IPS DF 6.9 (cell line): ENCODE measurements around the gene ZNF302.
"Not testable (repeated sequence)": the region's sequence is repeated elsewhere in the genome, so short reads cannot be mapped to it uniquely, and the experiment has no call there.

Experiments
- DNase-seq: peaks from one replicate; pipeline ENCODE4 v3.0.0-alpha.2; 2013; ENCODE audit warnings: low read depth, low spot score
- H3K27ac ChIP-seq: one replicate; pipeline ENCODE4 v1.5.1; 2013; ENCODE audit warnings: low read length, control low read depth
- H3K27me3 ChIP-seq: 2 replicates; pipeline ENCODE4 v1.6.1; 2013; ENCODE audit warnings: mild to moderate bottlenecking, low read length; ENCODE audit not compliant: control insufficient read depth, insufficient read depth
- H3K36me3 ChIP-seq: 2 replicates; pipeline ENCODE4 v1.6.1; 2013; ENCODE audit warnings: low read length; ENCODE audit not compliant: control insufficient read depth, insufficient read depth
- H3K4me1 ChIP-seq: 2 replicates; pipeline ENCODE4 v1.6.1; 2013; ENCODE audit warnings: low read length; ENCODE audit not compliant: control insufficient read depth, insufficient read depth
- H3K4me3 ChIP-seq: 2 replicates; pipeline ENCODE4 v1.5.1; 2013; ENCODE audit warnings: mild to moderate bottlenecking, low read length
- H3K9me3 ChIP-seq: 2 replicates; pipeline ENCODE4 v1.6.1; 2013; ENCODE audit warnings: low read length, inconsistent platforms; ENCODE audit not compliant: control insufficient read depth, insufficient read depth
- WGBS: extraction: QIAGEN DNeasy Blood & Tissue Kit; methylation state at CpG from one replicate; pipeline ENCODE4 v1.1.7; 2013; ENCODE audit warnings: mixed read lengths, missing lambda C conversion rate; ENCODE audit not compliant: insufficient read length, insufficient coverage; 5-methylcytosine and 5-hydroxymethylcytosine counted together

Gene ZNF302

DNA sequence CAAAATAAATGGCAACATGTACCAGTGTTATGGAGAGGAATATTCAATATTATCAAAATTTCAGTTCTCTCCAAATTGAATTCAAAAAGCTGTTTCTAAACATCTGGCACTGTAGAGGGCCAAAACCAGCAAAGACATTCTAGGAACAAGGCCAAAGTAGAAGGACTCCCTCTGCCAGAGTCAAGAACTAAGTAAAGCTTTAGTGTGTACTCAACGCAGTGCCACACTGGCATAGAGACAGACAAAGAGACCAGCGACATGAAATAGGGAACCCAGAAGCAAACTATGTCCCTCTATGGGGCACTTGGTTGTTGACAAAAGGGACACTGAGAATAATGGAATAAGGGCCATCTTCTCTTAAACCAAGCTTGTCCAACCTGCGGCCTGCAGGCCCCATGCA, 16.1 kb upstream of the ZNF302 start:
- H3K27me3 ChIP-seq, result no peaks in the 10 kb centered on the region
- H3K4me3 ChIP-seq, result no peak overlapping the region
- H3K36me3 ChIP-seq, result no peaks in the 10 kb centered on the region
- DNase-seq, result no peak
- no peaks in the 10 kb centered on the region for H3K9me3 ChIP-seq
- H3K27ac ChIP-seq, result no peak overlapping the region
- no peaks in the 10 kb centered on the region for H3K4me1 ChIP-seq
- WGBS, result no CpG with 5 or more reads among the region's 3 CpGs

DNA sequence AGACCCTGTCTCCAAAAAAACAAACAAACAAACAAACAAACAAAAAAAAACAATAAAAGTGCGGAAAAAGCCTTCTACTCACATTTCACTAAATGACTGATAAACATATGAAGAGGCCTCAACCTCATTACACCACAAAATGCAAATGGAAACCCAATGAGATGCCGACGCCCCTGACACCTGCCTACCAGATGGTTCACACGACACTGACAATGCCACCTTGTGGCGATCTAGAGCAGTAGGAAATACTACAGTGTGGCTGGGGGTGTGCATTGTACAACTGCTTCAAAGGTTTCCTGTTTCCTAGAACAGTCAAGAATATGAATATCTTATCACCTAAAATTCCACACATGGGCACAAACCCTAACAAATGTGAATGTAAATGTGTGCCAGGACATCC, 14.6 kb upstream of the ZNF302 start:
- H3K4me1 ChIP-seq, result no peaks in the 10 kb centered on the region
- no peak overlapping the region for H3K27ac ChIP-seq
- no peaks in the 10 kb centered on the region for H3K9me3 ChIP-seq
- no peaks in the 10 kb centered on the region for H3K27me3 ChIP-seq
- H3K4me3 ChIP-seq, result no peak overlapping the region
- no peaks in the 10 kb centered on the region for H3K36me3 ChIP-seq
- no CpG with 5 or more reads among the region's 5 CpGs for WGBS
- DNase-seq, result peak; percentile 9

DNA sequence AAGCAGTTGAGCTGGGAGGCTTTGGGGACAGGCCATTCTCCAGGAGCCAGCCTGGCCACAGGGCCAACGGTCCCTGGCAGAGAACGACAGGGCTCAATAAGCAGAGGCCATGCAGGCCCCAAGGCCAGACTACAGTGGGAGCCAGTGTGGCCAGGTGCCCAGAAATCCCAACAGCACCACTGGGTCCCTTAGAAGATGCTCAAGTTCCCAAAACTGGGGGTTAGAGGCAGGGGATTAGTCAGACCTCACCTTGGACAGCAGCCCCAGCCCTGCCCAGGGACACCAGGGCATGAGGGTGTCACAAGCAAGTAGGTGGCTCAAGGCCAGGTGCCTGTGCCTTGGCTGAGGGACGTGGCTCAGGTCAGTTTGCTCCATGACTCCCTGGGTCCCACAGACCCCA, 13.3 kb upstream of the ZNF302 start:
- H3K27ac ChIP-seq, result no peak overlapping the region
- no peaks in the 10 kb centered on the region for H3K36me3 ChIP-seq
- no CpG with 5 or more reads among the region's 3 CpGs for WGBS
- no peaks in the 10 kb centered on the region for H3K4me1 ChIP-seq
- DNase-seq, result no peak
- no peaks in the 10 kb centered on the region for H3K9me3 ChIP-seq
- H3K27me3 ChIP-seq, result no peaks in the 10 kb centered on the region
- H3K4me3 ChIP-seq, result no peak overlapping the region

GRCh38 chr19:34664870-34665269, 12.6 kb upstream of the ZNF302 start:
- Histone ChIP-seq H3K27me3 (no peaks in the 10 kb centered on the region), H3K27ac (no peak overlapping the region), H3K4me1 (no peaks in the 10 kb centered on the region), H3K4me3 (no peak overlapping the region), H3K36me3 (no peaks in the 10 kb centered on the region), H3K9me3 (no peaks in the 10 kb centered on the region)
- WGBS, result no CpG with 5 or more reads among the region's 6 CpGs
- no peak for DNase-seq

DNA sequence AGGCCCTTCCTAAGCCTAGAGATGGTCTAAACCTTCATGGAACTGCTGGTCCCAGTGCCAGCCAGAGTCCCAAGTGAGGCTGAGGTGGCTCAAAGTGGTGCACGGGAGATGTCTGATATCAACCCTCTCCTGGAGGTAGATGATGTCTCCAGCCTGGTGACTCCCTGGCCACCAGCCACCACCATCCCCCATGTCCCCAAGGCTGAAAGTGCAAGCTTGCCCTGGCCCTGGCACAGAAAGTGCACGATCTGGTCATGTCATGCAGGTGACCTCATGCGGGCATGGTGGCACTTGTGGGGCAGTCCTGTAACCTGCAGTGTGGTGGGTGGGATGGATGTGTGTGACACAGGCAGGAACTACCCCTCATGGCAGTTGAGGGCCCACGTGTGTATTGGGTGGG, 12.2 kb upstream of the ZNF302 start:
- not testable (repeated sequence) for H3K27ac ChIP-seq, H3K9me3 ChIP-seq, H3K4me1 ChIP-seq, H3K36me3 ChIP-seq, DNase-seq, H3K27me3 ChIP-seq, H3K4me3 ChIP-seq
- WGBS, result no CpG with 5 or more reads among the region's 4 CpGs

DNA sequence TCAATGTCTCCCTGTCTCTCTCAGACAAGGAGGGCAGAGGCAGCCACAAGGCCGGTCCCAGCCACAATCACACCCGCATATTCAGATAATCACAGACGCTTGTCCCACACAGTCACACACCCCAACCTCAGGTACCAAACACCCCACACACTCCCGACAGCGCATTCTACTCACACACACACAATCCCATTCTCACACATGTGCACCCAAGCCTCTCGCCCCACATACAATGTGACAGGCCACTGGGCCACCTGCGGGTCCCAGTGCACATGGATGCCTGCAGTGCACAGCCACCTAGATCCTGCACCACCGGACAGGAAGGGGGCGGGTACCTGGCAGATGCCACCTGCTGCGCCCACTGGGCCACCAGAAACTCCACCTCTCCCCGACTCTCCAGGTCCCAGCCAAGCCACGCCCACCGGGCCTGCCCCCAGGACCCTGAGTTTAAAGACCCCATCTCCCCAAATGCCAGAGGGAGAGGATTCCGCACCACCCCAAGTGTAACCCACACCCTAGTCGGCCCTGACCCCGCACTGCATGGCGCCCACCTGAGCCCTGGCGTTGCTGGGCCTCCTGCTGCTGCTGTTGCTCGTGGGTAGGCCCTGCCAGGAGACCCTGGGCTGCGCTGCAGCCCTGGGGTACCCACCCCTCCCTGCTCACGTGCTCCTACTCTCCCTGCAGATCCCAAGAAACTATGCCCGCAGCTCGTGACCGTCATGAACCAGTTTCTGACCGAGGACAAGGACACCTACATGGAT, 11.1 kb upstream of the ZNF302 start:
- Histone ChIP-seq H3K27me3 (no peaks in the 10 kb centered on the region), H3K4me1 (no peaks in the 10 kb centered on the region), H3K36me3 (no peaks in the 10 kb centered on the region), H3K27ac (no peak overlapping the region), H3K4me3 (no peak overlapping the region), H3K9me3 (no peaks in the 10 kb centered on the region)
- 100% methylated on average over 2 of the region's 25 CpGs for WGBS
- no peak for DNase-seq

GRCh38 chr19:34666958-34667265, 10.6 kb upstream of the ZNF302 start:
- H3K27me3 ChIP-seq, result no peaks in the 10 kb centered on the region
- no peak overlapping the region for H3K4me3 ChIP-seq
- no peaks in the 10 kb centered on the region for H3K9me3 ChIP-seq
- no peak overlapping the region for H3K27ac ChIP-seq
- H3K4me1 ChIP-seq, result no peaks in the 10 kb centered on the region
- WGBS, result no CpG with 5 or more reads among the region's 9 CpGs
- H3K36me3 ChIP-seq, result no peaks in the 10 kb centered on the region
- DNase-seq, result no peak

DNA sequence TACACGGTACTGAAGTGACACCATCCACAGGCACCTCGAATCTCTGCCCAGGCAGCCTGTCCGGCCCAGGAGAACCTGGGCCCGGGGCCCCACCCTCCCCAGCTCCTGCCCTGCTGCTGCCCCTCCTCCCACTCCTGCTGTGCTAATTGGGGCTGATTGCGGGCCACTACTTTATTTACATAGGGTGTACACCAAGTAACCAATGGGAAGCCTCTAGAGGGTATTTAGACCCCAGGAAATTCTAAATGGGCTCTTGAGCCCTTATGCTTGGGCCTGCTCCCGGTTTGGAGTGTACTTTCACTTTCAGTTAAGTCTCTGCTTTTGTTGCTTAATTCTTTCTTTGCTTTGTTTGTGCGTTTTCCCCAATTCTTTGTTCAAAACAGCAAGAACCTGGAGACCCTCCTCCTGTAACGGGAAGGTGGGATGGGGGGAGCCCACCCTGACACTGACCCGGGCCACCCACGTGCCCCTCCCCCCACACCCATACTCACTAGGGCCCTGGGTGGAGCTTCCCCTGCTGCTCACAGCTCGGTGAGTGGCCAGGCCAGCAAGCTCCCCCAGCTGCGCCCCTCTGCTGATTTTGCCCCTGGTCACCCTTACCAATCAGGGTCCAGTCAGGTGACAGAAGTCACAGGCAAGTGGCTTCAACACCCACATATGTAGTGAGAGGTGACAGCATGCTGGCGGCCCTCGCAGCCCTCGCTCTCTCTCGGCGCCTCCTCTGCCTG, 10.0 kb upstream of the ZNF302 start:
- Histone ChIP-seq H3K36me3 (no peaks in the 10 kb centered on the region), H3K27ac (no peak overlapping the region), H3K4me1 (no peaks in the 10 kb centered on the region), H3K4me3 (no peak overlapping the region), H3K9me3 (no peaks in the 10 kb centered on the region), H3K27me3 (no peaks in the 10 kb centered on the region)
- no peak for DNase-seq
- WGBS, result no CpG with 5 or more reads among the region's 17 CpGs

DNA sequence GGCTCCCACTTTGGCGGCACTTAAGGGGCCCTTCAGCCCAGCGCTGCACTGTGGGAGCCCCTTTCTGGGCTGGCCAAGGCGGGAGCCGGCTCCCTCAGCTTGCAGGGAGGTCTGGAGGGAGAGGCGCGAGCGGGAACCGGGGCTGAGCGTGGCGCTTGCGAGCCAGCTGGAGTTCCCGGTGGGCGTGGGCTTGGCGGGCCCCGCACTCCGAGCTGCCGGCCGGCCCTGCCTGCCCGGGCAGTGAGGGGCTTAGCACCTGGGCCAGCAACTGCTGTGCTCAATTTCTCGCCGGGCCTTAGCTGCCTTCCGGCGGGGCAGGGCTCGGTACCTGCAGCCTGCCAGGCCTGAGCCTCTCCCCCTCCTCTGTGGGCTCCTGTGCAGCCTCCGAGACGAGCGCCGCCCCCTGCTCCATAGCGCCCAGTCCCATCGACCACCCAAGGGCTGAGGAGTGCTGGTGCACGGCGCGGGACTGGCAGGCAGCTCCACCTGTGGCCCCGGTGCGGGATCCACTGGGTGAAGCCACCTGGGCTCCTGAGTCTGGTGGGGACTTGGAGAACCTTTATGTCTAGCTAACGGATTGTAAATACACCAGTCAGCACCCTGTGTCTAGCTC, 9.3 kb upstream of the ZNF302 start:
- not testable (repeated sequence) for DNase-seq, H3K36me3 ChIP-seq, H3K4me1 ChIP-seq, H3K27ac ChIP-seq, H3K9me3 ChIP-seq, H3K27me3 ChIP-seq, H3K4me3 ChIP-seq
- WGBS, result no CpG with 5 or more reads among the region's 36 CpGs

DNA sequence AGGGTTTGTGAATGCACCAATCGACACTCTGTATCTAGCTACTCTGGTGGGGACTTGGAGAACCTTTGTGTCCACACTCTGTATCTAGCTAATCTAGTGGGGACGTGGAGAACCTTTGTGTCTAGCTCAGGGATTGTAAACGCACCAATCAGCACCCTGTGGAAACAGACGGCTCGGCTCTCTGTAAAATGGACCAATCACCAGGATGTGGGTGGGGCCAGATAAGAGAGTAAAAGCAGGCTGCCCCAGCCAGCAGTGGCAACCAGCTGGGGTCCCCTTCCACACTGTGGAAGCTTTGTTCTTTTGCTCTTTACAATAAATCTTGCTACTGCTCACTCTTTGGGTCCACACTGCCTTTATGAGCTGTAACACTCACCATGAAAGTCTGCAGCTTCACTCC, 8.8 kb upstream of the ZNF302 start:
- H3K27me3 ChIP-seq, H3K9me3 ChIP-seq, H3K4me1 ChIP-seq, H3K36me3 ChIP-seq, DNase-seq, H3K27ac ChIP-seq, H3K4me3 ChIP-seq: not testable (repeated sequence)
- whole genome bisulfite sequencing, result no CpG with 5 or more reads among the region's 5 CpGs
